ENCODE results near the gene RASSF1. TPM values are rescaled to one million over a fixed set of nuclear protein-coding genes. Genes with fewer than 3 reads are reported as not detected.
"Not testable (repeated sequence)": the region's sequence is repeated elsewhere in the genome, so short reads cannot be mapped to it uniquely, and the experiment has no call there.

RASSF1 gene
- total RNA-seq, 1 donor from 2014 or later, result 11.4 TPM

DNA sequence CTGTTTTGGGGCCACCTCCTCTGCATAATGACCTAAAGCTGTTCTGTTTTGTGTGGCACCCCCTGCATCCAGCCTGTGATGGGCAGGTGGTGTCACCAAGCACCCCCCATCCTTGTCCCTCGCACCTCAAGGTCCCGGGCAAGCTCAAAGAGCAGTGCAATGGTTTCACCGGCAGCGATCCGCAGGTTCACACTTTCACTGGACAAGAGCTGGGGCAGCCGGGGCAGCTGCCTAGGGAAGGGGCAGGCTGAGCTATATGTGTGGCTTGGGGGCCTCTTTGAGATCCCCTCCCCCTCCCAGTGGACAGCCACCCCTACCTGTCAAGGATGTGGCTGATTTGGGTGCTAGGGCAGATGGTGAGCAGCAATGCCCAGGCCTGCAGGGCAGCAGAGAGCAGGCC lies 51.5 kb downstream of the RASSF1 start:
- peak overlapping the region; percentile 86 for H3K27ac ChIP-seq (replicated peaks)
- intact Hi-C loops (cut with micrococcal nuclease), result no loop called here
- peaks cover 66% of the 10 kb centered on the region for H3K4me1 ChIP-seq
- no peaks in the 10 kb centered on the region for H3K27me3 ChIP-seq (ENCODE audit: low read depth)
- peaks cover 29% of the 10 kb centered on the region for H3K36me3 ChIP-seq
- H3K4me3 ChIP-seq, result no peak overlapping the region
- TF ChIP-seq, protein P1, sequence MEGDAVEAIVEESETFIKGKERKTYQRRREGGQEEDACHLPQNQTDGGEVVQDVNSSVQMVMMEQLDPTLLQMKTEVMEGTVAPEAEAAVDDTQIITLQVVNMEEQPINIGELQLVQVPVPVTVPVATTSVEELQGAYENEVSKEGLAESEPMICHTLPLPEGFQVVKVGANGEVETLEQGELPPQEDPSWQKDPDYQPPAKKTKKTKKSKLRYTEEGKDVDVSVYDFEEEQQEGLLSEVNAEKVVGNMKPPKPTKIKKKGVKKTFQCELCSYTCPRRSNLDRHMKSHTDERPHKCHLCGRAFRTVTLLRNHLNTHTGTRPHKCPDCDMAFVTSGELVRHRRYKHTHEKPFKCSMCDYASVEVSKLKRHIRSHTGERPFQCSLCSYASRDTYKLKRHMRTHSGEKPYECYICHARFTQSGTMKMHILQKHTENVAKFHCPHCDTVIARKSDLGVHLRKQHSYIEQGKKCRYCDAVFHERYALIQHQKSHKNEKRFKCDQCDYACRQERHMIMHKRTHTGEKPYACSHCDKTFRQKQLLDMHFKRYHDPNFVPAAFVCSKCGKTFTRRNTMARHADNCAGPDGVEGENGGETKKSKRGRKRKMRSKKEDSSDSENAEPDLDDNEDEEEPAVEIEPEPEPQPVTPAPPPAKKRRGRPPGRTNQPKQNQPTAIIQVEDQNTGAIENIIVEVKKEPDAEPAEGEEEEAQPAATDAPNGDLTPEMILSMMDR (IDR thresholded peaks at IDR 0.05; ENCODE audit: borderline replicate concordance), result no peak
- H3K9me3 ChIP-seq (replicated peaks), result no peaks in the 10 kb centered on the region
- no peak for DNase-seq

DNA sequence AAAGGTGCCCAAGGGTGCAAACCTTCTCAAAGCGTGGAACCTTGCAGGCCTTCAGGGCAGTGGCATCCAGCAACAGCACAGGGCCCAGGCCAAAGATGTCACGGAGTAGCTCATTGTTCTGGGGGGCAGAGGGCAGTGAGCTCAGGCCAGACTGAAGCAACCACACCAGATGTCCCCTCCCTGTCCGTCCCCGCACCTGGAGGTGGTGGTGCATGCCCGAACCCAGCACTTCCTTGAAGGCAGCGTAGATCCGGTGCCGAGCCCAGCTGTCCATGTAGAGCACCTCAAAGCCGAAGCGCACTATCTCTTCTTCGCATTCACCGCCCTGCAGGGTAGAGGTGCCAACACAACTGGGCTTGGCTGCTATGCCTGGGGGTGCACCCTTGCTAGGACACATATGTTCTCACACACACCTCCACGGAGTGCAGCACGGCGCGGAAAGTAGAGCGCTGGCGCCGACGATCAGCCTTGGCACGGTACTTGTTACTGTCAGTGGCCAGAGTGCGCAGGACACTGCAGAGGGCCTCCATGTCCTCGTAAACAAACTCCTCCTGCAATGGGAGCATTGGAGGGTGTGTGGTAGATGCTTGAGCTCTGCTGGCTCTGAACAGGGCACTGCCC lies 52.1 kb downstream of the RASSF1 start:
- H3K4me3 ChIP-seq, result no peak overlapping the region
- H3K9me3 ChIP-seq (replicated peaks), result no peaks in the 10 kb centered on the region
- peak; percentile 16 for DNase-seq
- peak overlapping the region; percentile 86 for H3K27ac ChIP-seq (replicated peaks)
- intact Hi-C loops (cut with micrococcal nuclease), result no loop called here
- TF ChIP-seq, protein P1 (IDR thresholded peaks at IDR 0.05; ENCODE audit: borderline replicate concordance), result no peak
- H3K36me3 ChIP-seq, result peaks cover 29% of the 10 kb centered on the region
- peaks cover 63% of the 10 kb centered on the region for H3K4me1 ChIP-seq
- no peaks in the 10 kb centered on the region for H3K27me3 ChIP-seq (ENCODE audit: low read depth)

DNA sequence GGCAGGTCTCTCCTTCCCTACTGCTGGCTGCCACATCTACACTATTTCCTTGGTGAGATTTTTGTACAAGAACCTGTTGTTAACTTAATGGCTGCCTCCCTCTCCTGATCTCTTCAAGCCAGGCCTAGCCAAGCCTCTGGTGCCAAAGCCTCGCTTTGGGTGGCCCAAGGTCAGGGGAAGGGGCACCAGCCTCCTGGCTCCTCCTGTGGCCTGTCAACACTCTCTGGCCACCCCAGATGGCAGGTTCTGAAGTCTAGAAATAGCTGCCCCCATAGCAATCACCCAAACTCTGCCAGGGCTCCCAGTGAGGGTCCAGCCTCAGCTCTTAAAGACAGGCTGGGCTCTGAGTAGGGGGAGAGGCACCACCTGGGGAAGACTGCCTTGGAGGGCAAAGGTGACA lies 53.4 kb downstream of the RASSF1 start:
- intact Hi-C loops (cut with micrococcal nuclease), result no loop called here
- H3K27me3 ChIP-seq (ENCODE audit: low read depth), result no peaks in the 10 kb centered on the region
- H3K36me3 ChIP-seq, result peaks cover 29% of the 10 kb centered on the region
- peak overlapping the region; percentile 9 for H3K4me3 ChIP-seq
- TF ChIP-seq, protein P1 (IDR thresholded peaks at IDR 0.05; ENCODE audit: borderline replicate concordance), result no peak
- peak overlapping the region; percentile 86 for H3K27ac ChIP-seq (replicated peaks)
- peak; percentile 63 for DNase-seq
- no peaks in the 10 kb centered on the region for H3K9me3 ChIP-seq (replicated peaks)
- peaks cover 53% of the 10 kb centered on the region for H3K4me1 ChIP-seq

DNA sequence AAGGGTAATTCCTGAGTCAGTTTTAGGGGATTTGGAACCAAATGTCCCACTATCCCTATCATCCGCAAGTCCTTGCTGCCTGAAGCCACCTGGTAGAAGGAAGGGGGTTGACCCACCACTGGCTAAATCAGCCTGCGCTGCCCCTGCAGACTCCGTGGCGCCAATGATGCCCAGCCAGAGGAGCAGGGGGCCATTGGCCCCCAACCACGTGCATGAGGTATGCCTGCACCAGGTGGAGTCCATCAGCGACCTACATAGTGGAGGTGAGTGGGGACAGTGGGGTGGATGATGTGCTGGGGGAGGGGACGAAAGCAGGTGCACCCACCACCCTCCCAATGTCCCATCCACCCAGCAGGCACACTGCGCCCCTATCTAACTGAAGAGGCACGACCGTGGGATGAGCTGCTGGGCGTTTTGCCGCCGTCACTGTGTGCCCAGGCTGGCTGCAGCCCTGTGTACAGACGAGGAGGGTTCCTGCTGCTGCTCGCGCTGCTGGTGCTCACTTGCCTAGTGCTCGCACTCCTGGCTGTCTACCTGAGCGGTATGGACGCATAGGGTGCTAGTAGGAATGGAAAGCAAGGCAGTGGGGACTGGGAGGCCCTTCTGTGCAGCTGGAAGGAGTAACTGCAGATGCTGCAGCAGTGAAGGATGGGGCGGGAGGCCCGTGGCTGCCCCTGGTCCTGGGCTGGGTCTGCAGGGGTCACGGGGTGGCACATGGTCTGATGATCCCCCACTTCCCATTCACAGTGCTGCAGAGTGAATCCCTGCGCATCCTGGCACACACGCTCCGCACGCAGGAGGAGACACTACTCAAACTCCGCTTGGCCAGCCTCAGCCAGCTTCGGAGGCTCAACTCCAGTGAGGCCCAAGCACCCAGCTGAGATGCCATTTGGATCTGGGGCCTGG lies 54.1 kb downstream of the RASSF1 start:
- Histone ChIP-seq H3K36me3 (peaks cover 29% of the 10 kb centered on the region), H3K4me1 (peaks cover 47% of the 10 kb centered on the region), H3K9me3 (replicated peaks) (no peaks in the 10 kb centered on the region), H3K27ac (replicated peaks) (peak overlapping the region; percentile 86), H3K4me3 (peak overlapping the region; percentile 9), H3K27me3 (ENCODE audit: low read depth) (no peaks in the 10 kb centered on the region)
- DNase-seq, result peak; percentile 9
- TF ChIP-seq, protein P1 (IDR thresholded peaks at IDR 0.05; ENCODE audit: borderline replicate concordance), result no peak
- intact Hi-C loops (cut with micrococcal nuclease), result no loop called here

DNA sequence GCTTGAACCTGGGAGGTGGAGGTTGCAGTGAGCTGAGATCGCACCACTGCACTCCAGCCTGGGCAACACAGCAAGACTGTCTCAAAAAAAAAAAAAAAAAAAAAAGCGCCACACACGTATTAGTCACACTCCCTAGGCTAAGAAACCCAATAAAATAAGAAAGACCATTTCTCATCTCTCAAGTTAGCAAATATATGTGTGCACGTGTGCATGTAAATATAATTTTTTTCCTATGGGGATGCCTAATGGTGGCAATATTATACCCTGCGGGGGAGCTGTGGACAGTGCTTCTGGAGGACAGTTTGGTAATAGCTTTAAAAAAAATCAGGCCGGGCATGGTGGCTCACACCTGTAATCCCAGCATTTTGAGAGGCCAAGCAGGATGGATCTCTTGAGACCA lies 56.5 kb downstream of the RASSF1 start:
- peaks cover 51% of the 10 kb centered on the region for H3K4me1 ChIP-seq
- intact Hi-C loops (cut with micrococcal nuclease), result not testable (repeated sequence)

More for the DNA sequence above, 56.5 kb downstream of the RASSF1 start:
- H3K4me3 ChIP-seq; H3K27ac ChIP-seq (replicated peaks); DNase-seq; H3K9me3 ChIP-seq (replicated peaks); H3K27me3 ChIP-seq (ENCODE audit: low read depth): not testable (repeated sequence)
- H3K36me3 ChIP-seq, result peaks cover 14% of the 10 kb centered on the region

Other genes starting within 250 kb of the RASSF1 start
- gene SEMA3F, start 185.5 kb downstream of the RASSF1 start, total RNA-seq, result 10.2 TPM
- gene GNAT1, start 149.2 kb downstream of the RASSF1 start, total RNA-seq, result not detected
- gene SLC38A3, start 135.6 kb downstream of the RASSF1 start, total RNA-seq, result 10.4 TPM
- gene GNAI2, start 104.6 kb downstream of the RASSF1 start, total RNA-seq, result 118 TPM
- gene SEMA3B, start 71.7 kb downstream of the RASSF1 start, total RNA-seq, result 23.2 TPM
- gene LSMEM2, start 61.7 kb downstream of the RASSF1 start, total RNA-seq, result 27.7 TPM
- 54.9 TPM for gene IFRD2, start 48.4 kb downstream of the RASSF1 start, total RNA-seq
- gene HYAL3, start 41.4 kb downstream of the RASSF1 start, total RNA-seq, result 1.2 TPM
- 5.3 TPM for gene NAA80, start 41.4 kb downstream of the RASSF1 start, total RNA-seq
- 52.2 TPM for gene HYAL1, start 37.3 kb downstream of the RASSF1 start, total RNA-seq
- gene HYAL2, start 18.1 kb downstream of the RASSF1 start, total RNA-seq, result 38.9 TPM
- gene TUSC2, start 12.6 kb downstream of the RASSF1 start, total RNA-seq, result 32.9 TPM
- gene ZMYND10, start 4.9 kb upstream of the RASSF1 start, total RNA-seq, result not detected
- 16.4 TPM for gene NPRL2, start 9.9 kb upstream of the RASSF1 start, total RNA-seq
- gene CYB561D2, start 10.0 kb upstream of the RASSF1 start, total RNA-seq, result 7.0 TPM
- gene TMEM115, start 18.7 kb upstream of the RASSF1 start, total RNA-seq, result 23.5 TPM
- 2.3 TPM for gene CACNA2D2, start 162.8 kb upstream of the RASSF1 start, total RNA-seq
- 57.2 TPM for gene C3orf18, start 226.9 kb upstream of the RASSF1 start, total RNA-seq
- 16.1 TPM for gene HEMK1, start 228.7 kb upstream of the RASSF1 start, total RNA-seq